ENCODE measurements around the gene RASGEF1B.

DNA sequence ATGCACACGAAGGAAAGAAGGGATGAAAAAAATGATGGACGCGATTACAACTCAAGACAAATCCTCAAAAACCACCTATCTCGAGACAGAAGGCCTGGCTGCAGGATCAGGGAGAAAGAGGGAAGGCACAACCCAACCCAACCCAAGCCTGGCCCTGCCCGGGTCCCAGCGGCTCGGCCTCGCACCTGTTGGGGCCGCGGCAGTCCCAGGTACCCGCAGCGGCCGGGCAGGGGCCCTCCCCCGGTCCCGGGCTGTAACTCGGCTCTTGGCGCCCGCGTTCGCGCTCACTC is 464 bp downstream of the RASGEF1B start:
- TF ChIP-seq, protein P1, sequence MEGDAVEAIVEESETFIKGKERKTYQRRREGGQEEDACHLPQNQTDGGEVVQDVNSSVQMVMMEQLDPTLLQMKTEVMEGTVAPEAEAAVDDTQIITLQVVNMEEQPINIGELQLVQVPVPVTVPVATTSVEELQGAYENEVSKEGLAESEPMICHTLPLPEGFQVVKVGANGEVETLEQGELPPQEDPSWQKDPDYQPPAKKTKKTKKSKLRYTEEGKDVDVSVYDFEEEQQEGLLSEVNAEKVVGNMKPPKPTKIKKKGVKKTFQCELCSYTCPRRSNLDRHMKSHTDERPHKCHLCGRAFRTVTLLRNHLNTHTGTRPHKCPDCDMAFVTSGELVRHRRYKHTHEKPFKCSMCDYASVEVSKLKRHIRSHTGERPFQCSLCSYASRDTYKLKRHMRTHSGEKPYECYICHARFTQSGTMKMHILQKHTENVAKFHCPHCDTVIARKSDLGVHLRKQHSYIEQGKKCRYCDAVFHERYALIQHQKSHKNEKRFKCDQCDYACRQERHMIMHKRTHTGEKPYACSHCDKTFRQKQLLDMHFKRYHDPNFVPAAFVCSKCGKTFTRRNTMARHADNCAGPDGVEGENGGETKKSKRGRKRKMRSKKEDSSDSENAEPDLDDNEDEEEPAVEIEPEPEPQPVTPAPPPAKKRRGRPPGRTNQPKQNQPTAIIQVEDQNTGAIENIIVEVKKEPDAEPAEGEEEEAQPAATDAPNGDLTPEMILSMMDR (IDR thresholded peaks at IDR 0.05) = no peak
- TF ChIP-seq POLR2A (IDR thresholded peaks at IDR 0.05) = no peak

All from body of pancreas (tissue), 4 donors.